IPS DF 4.7 (cell line): ENCODE data around the gene KIAA0825.
A peak's percentile ranks its signal among the peaks of the same experiment; 100 is the strongest.

ENCODE experiments used
- DNase-seq: peaks from one replicate; pipeline ENCODE4 v3.0.0-alpha.2; 2013; ENCODE audit warnings: low spot score; ENCODE audit errors: extremely low read depth

The KIAA0825 gene

DNA sequence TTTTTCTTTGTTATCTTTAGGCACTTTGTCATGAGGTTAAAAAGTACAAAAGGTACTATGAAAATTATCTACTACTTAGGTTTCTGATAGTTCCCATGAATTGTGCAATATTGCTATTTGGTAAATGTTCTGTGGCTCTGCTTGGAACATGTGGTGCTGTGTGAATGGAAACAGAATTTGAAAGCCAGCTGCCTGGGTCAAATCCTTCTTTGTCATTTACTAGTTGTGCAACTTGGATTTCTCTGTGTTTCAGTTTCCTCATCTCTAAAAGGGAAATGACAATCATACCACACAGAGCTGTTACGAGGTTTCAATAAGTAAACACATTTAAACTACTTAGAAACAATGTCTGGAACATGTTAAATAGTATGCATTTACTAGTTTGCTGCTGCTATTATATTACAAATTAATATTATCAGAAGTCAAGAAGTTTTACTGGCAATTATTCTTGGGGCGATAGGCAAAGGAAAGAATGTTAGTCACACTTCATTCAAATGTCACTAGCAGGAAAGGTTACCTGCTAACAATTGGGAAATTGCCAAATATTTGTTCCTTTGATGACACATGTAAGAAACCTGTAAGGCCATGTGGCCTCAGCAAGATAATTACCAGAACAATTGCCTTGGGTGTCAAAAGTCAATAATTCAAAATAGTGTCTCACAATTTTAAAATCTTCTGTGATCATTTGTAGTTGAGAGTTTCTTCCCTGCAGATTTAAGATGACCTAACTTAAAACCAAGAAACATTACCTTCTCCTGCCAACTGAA, 184.8 kb downstream of the KIAA0825 start:
- DNase-seq: no peak

DNA sequence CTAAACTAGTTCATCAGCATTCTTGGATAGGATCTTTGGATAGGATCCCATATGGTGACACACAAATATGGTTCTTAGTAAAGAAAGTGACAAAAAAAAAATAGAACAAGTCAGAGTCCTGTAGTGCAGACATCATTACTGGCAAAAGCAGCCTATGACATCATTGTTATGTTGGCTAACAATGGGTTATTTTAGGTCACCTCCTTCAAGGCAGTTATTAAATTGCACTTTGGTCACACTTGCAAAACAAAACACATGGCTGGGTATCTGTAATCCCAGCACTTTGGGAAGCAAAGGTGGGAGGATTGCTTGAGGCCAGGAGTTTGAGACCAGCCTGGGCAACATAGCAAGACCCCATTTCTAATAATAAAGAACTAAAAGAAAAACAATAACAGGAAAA, 185.9 kb downstream of the KIAA0825 start:
- DNase-seq: no peak

DNA sequence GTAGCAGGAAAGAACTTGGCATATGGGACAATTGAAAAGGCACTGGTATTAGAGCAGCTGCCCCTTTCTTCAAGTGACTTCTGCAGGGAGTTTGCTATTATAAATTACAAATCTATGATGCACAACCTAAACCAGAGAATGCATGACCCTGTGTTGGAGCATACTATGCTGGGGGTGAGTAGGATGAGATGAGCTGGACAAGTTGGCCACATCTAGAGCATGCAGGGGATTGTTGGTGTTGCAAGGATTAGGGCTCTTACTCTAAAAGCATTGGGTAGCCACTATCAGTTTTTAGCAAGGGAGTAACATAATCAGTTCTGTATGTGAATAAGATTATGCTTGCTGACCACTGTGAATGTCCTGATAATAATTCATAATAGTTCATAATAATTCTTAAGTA, 186.7 kb downstream of the KIAA0825 start:
- no peak for DNase-seq

DNA sequence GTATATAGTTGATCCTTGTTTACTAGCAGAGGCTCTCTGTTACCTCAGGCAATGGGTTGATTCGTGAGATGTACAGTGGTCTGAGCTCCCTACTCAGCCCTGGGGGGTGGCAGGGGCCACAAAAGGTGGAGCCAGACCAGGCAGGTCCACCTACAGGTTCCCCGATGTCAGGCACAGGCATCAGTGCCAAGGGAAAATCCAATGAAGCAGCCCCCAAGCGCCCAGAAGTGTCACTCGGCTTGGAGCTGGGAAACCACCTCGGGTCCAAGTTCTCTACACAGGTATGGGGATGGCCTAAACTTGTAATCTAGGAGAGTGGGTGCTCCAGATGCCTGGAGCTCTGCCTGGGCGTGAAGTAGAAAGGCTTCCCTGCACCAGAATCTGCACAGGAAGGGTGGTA, 188.8 kb downstream of the KIAA0825 start:
- no peak for DNase-seq

DNA sequence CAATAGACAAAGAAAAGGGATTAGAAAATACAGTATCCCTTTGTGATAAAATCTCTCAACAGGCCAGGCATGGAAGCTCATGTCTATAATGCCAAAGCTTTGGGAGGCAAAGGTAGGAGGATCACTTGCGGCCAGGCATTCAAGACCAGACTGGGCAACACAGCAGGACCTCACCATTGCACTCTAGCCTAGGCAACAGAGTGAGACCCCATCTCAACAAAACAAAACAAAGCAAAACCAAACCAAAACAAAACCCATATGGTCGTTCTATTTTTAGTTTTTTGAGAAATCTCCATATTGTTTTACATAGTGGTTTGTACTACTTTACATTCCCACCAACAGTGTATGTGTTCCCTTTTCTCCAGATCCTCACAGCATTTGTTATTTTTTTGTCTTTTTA, 193.0 kb downstream of the KIAA0825 start:
- no peak for DNase-seq

DNA sequence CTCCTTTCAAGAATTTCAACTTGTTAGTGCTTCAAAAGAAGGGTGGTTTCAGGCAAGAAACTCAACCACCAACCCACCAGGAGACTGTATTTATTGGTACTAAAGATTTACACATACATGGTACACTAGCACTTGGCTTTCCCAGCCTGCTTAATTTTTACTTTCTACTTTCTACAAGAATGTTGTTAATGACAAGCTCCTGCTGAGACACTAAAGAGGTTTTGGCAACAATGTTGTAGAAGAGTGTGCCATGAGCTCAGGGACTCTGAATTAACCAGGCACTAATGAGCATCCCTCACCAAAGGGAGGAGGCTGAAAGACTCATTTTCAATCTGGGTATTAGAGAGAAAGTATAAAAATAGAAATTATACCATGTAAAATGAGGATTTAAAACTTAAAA, 195.0 kb downstream of the KIAA0825 start:
- DNase-seq: no peak

DNA sequence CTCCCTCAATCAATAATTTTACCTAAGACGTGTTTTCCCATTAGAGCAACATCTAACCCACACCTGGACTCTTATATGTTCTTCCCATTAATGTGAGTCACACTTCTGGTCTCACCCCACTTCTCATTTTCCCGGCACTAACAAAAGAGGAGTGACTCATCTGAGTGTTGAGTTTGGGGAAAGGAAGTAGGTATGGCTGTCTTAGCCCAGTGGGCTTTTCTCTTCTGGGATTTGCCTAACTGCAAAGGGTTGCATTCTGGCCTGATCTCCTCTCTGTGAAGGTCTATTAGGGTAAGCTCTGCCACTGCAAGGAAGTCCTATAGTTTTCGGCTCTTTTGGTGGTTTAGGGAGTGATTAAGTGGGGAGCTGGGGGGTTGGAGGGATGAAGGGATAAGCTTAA, 195.6 kb downstream of the KIAA0825 start:
- peak; percentile 14 for DNase-seq

DNA sequence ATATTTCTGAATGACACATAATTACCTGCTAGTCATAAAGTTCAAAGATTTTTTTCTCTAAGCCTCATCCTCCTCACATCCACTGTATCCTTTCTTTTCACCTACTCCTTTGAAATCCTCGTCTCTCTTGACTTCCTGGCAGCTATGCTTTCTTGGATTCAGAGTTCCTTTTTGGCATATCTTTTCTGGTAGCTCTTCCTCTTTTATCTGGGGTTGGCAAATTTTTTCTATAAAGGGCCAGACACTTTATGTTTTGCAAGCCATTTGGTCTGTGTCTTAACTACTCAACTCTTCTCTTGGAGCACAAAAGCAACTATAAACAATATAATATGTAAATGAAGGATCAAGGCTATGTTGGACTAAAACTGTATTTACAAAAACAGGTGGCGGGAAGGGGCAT, 197.5 kb downstream of the KIAA0825 start:
- DNase-seq: no peak

DNA sequence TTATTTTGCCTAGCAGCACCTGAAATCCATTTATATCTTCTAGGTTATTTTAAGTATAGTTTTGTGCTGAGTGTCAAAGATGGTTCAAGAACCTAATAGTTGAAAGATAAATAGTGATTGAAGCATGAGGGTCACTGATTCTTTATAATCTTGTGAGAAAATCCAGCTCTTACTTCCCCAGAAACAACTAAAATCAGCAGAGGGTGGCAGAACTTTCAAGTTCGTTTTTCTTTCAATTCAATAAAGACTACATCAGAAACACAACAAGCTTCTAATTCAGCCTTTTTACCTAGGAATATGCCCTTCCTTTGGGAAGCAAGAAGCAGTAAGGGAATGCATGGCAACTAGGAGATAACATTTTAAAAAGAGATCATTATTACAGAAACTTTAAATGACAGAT, 202.6 kb downstream of the KIAA0825 start:
- DNase-seq: no peak

DNA sequence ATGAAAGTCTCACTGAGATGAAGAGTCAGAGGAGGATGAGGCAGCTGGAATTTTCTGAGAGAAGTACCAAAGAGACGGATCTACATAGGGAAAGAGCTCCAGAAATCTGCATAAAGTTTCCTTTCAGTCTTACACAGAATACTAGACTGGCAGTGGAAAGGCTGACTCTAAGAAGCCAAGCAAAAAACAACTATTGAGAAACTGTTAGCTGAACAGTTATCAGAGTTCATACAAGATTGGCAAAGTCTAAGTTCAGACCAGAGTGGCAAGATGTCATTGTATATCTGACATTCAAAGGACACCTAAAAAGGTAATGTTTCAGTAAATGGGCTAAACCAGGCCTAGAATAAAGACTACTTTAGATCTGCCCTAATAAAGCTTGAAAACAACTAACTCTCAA, 209.0 kb downstream of the KIAA0825 start:
- DNase-seq: no peak

DNA sequence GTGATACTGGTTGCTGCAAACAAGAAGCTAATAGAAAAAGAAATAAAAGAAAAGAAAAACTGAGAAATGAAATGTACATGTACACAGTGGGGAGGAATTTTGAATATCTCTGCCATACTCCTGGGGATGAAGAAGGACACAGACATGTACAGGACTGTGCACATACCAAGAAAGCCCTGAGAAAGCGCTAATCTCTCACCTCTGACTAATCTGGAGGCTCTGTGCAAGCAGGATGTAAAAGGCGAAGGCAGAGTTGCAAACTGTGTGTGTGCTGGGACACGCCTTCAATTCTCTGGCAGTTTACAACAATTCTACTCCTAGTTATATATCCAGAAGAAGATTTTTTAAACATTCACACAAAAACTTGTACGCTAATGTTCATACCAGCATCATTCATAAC, 211.4 kb downstream of the KIAA0825 start:
- no peak for DNase-seq

DNA sequence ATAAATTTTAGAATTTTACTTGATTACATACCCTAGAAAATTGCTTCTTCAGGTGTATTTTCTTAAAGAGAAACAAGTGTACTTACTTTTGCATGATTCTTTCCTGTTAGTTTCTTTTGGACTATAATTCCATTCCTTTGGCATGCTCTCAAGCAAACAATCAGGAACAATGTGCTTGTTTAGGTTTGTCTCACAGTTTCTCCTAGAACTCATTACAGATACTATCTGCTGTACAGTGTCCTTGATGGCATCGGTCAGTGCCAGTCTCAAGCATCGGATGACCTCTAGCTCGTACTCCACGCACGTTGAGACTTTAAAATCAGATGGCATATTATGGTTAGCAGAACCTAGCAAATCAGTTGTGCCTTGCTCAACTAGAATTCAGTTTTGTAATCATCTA, 214.9 kb downstream of the KIAA0825 start:
- DNase-seq: no peak

DNA sequence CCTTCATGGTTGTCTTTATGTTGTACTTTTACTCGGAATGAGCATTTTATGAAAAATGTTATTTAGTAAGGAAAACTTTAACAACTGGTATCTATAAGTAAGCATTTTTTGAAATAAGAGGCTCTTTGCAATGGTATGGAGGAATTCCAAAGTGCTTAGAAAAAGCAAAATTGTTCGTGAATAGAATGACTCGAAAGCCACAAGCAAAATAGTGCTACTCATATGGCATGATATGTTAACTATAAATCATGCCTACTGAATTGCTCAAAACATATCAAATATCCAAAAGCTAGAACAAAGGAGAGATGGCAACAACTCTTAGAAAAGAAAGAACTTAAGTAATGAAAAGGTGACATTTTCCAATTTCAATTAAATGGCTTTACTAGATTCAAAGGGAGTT, 216.3 kb downstream of the KIAA0825 start:
- DNase-seq: no peak

DNA sequence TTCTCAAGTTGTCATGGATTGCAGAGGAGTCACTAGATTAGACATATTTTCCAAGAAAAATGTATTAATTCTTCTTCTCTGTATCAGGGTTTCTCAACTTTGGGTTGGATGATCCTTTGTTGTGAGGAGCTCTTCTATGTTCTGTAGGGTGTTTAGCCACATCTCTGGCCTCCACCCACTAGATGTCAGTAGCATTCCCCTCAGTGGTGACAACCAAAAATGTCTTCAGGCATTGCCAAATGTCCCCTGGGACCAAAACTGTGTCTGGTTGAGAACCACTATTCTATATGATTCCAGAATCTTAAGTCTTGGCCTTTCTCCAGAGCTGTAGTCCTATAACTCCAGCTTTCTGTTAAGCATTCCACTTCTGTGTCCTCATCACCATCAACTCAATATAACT, 220.9 kb downstream of the KIAA0825 start:
- DNase-seq: no peak

DNA sequence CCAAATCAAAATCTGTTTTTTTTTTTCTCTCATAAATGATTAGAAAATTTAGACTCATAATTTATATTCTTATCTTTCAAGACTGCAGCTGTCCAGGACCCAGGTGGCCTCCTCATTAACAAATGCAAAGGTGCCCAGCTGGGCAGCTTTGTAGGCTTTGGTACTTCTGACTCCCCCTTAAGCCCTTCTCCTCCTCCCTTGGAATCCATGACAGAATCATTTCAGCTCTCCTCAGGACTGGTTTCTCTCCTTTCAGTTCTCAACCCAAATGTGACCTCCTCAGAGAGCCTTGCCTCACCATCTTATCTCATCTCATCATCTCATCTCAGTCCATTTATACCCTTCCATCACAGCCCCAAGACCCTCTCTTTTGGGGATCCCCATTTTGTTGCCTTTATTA, 221.7 kb downstream of the KIAA0825 start:
- no peak for DNase-seq

DNA sequence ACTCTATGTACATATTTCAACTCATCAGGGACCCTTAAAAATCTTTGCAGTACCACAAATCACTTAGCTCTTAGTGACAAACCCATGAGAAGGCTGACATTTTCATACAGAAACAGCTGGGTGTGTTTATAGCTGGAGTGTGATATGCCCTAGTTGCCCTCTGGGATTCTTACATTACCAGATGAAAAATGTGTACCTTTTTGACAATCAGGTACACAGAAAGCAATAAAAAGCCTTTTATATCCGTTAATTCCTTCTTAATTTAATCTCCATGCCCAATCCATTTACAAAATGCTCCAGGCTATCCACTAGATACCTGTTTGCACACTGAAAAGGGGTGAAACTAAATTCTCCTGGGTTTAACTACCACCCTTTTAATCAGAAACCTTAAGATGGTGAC, 222.9 kb downstream of the KIAA0825 start:
- no peak for DNase-seq

DNA sequence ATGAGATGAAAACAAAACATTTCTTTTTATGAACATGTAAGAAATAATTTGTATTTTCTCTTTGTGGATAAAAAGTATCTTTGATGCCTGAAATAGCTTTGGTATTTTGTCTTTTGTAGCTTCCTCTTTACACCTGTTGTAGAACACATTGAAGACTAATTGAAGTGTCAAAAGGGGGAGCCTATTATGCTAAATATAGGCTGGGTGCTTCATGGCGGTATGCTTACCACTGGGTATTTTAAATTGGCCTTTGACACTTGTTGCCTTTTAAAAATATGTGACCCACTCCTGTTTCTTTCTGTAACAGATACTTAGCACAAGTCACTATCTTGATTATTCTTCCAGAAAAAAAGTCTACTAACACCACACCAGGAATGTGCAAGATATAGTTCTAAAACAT, 226.4 kb downstream of the KIAA0825 start:
- DNase-seq: no peak

DNA sequence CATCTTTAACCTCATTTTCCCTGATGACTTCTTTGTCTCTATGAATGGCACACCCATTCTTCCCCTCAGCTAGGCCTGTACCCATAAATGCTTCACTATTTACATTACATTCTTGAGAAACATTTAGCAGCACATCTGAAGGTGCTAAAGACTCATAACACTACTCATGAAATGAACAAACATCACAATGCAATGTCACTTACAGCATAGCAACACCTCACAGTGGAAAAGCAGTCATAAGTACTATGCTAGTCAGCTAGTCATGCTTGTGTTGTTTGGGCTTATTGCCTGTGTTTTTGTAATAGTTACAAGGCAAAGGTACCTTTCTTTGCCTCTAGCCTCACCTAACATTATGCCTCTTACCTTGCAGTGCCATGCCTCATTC, 228.9 kb downstream of the KIAA0825 start:
- no peak for DNase-seq

DNA sequence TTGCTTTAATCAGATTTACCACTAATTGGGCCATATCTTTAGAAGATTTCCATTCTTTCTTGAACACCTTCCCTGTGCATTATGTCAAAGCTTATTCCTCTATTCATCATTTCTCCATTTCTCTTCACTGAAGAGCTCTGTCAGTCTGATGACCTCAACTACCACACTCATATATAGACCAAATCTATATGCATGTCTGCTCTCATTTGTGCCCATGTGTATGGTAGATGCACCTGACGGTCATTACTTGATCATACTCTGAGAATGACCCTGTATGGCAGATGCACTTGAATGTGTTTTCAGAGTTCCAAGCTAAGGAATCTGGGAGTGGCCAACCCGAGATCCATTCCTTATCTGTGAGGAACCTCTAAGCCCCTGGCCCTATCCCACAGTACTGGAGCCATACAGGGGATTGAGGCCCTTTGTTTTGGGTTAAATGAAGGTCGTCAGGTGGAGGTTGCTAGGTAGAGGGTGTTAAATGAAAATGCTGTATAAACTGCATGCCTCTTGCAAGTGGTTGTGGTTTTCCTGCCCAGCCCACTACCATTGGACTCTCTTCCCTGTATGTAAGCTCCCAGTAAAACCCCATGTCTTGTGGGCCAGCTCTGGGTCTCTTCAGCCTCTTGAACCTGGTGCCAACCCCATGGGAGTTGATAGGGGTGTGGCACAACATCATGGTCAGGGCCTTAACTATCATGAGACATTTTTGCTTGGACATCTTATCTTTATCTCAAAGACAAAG, 229.5 kb downstream of the KIAA0825 start:
- no peak for DNase-seq

DNA sequence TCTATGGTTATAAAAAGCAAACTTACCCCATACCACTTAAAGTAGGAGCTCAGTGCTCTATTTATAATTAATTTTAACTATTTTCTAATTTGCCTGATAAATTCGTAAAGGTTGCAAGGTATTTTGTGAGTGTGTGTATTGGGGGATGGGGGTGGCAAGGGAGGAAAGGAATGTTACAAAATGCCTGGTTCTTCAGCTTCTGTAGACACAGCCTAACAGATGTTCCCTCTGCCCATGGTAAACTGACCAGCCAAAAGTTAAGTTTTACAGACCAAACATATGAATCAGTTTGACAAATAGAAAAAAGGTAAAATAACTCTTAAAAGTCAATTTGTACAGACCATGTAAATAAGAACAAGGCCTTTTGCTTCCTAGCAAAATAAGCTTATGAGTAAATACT, 232.6 kb downstream of the KIAA0825 start:
- no peak for DNase-seq

DNA sequence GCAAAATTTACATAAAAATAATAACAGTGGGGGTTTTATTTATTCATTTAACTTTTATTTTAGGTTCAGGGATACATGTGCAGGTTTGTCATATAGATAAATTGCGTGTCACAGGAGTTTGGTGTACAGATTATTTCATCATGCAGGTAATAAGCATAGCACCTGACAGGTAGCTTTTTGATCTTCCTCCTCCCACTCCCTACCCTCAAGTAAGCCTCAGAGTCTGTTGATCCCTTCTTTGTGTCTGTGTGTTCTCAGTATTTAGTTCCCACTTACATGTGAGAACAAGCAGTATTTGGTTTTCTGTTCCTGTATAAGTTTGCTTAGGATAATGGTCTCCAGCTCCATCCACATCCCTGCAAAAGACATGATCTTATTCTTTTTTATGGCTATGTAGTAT, 240.3 kb downstream of the KIAA0825 start:
- DNase-seq: no peak

DNA sequence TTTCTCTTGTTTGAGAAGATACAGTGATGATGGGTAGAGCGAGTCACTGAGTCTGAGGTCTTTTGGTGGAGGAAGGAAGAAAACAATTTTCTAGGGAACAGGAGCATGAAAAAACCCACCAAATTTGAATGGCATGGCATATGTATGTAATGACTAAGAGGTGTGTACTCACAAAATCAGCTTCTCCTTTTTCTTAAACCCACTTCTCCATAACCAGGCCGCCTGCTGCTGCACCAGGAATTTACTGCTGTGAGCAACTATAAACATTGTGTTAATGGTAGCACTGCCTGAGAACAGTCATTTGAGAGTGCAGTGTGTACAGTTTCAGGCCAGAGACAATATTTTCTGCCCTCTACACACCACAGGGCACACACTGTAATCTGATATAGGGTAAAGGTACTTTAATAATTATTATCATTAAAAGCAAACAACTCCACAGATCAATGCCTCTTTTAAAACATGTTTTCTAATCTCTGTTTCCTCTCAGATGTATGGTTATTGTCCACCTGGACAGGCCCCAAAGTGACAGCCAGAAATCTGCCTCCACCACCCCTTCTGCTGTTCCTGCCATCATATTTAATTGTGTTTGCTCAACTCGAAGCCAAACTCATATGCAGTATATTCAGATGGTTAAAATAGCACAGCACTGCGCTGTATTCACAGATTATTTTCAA, 241.6 kb downstream of the KIAA0825 start:
- no peak for DNase-seq

DNA sequence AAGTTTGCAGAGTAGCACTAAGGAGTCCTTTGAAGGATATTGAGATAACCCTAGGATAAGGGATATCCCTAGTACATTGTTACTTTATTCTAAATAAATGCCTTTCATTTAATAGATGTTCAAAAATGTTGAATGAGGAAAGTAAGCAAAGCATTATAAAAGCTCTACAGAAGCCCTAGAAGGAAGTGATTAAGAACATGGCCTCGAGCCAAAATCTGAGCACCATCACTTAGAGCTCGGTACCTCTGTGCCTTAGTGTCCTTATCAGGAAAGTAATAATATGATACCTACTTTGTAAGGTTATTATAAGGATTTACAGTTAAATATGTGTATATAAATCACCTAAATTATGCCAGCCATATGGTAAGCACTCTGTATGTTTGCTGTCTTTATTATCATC, 242.6 kb downstream of the KIAA0825 start:
- no peak for DNase-seq
